IPS-18c (cell line): ENCODE measurements around the gene CSPG4.
"Not testable (repeated sequence)": the region's sequence is repeated elsewhere in the genome, so short reads cannot be mapped to it uniquely, and the experiment has no call there.

Experiments
- H3K4me3 ChIP-seq: 2 replicates; pipeline ENCODE4 v1.7.0; 2013; ENCODE audit warnings: low read depth, mild to moderate bottlenecking, low read length, moderate library complexity; ENCODE audit not compliant: insufficient read depth
- H3K9me3 ChIP-seq: one replicate; pipeline ENCODE4 v1.6.1; 2013; ENCODE audit warnings: mild to moderate bottlenecking, low read length, moderate library complexity; ENCODE audit not compliant: control insufficient read depth, insufficient read depth

The CSPG4 gene

GRCh38 chr15:75717001-75717400 is 4.4 kb upstream of the CSPG4 start:
- H3K9me3 ChIP-seq, H3K4me3 ChIP-seq: not testable (repeated sequence)

GRCh38 chr15:75716249-75716950 is 3.8 kb upstream of the CSPG4 start:
- not testable (repeated sequence) for H3K9me3 ChIP-seq

GRCh38 chr15:75715312-75715832 is 2.7 kb upstream of the CSPG4 start:
- H3K9me3 ChIP-seq, H3K4me3 ChIP-seq: not testable (repeated sequence)

More at GRCh38 chr15:75716249-75716950, 3.8 kb upstream of the CSPG4 start:
- H3K4me3 ChIP-seq, result not testable (repeated sequence)

- H3K9me3 ChIP-seq, result no peaks in the 10 kb centered on the region
- no peak overlapping the region for H3K4me3 ChIP-seq
These were observed 1.5 kb upstream of the CSPG4 start for GRCh38 chr15:75714195-75714594.

- no peaks in the 10 kb centered on the region for H3K9me3 ChIP-seq
- peak overlapping the region; percentile 62; the same call in 1 of the 2 replicates for H3K4me3 ChIP-seq
These were observed 769 bp upstream of the CSPG4 start for GRCh38 chr15:75713338-75713895.

GRCh38 chr15:75711495-75711894 is 1.2 kb downstream of the CSPG4 start:
- H3K9me3 ChIP-seq, H3K4me3 ChIP-seq: not testable (repeated sequence)

- H3K4me3 ChIP-seq, H3K9me3 ChIP-seq: not testable (repeated sequence)
These were observed 1.8 kb downstream of the CSPG4 start for GRCh38 chr15:75710874-75711273.

- H3K9me3 ChIP-seq, H3K4me3 ChIP-seq: not testable (repeated sequence)
These were observed 3.2 kb downstream of the CSPG4 start for GRCh38 chr15:75709458-75709857.

GRCh38 chr15:75706682-75706954 is 6.0 kb downstream of the CSPG4 start:
- H3K4me3 ChIP-seq, result no peak overlapping the region
- H3K9me3 ChIP-seq, result no peaks in the 10 kb centered on the region

- H3K4me3 ChIP-seq, result no peak overlapping the region
- no peaks in the 10 kb centered on the region for H3K9me3 ChIP-seq
These were observed 6.6 kb downstream of the CSPG4 start for GRCh38 chr15:75705854-75706681.

- not testable (repeated sequence) for H3K4me3 ChIP-seq, H3K9me3 ChIP-seq
These were observed 7.3 kb downstream of the CSPG4 start for GRCh38 chr15:75705375-75705774.

GRCh38 chr15:75704618-75705017 is 8.0 kb downstream of the CSPG4 start:
- Histone ChIP-seq H3K9me3 (no peaks in the 10 kb centered on the region), H3K4me3 (no peak overlapping the region)

- no peaks in the 10 kb centered on the region for H3K9me3 ChIP-seq
- H3K4me3 ChIP-seq, result no peak overlapping the region
These were observed 8.4 kb downstream of the CSPG4 start for GRCh38 chr15:75704263-75704615.

GRCh38 chr15:75703440-75704262 is 9.0 kb downstream of the CSPG4 start:
- not testable (repeated sequence) for H3K9me3 ChIP-seq, H3K4me3 ChIP-seq

- H3K4me3 ChIP-seq, result no peak overlapping the region
- H3K9me3 ChIP-seq, result no peaks in the 10 kb centered on the region
These were observed 10.2 kb downstream of the CSPG4 start for GRCh38 chr15:75702436-75702835.

- not testable (repeated sequence) for H3K9me3 ChIP-seq, H3K4me3 ChIP-seq
These were observed 11.3 kb downstream of the CSPG4 start for GRCh38 chr15:75701071-75702003.
